GM12878 (cell line): ENCODE measurements around the gene B4GALT1.

Experiments
- E2F4 ChIP-seq: IDR thresholded peaks from 2 replicates; pipeline ENCODE4 v1.6.1; 2012; ENCODE audit warnings: low read depth, low read length, improper control_type of control experiment
- FOS ChIP-seq: IDR thresholded peaks from 3 replicates; pipeline ENCODE4 v1.6.1; 2011; ENCODE audit warnings: borderline replicate concordance; ENCODE audit not compliant: insufficient read length; ENCODE audit errors: extremely low read depth
- GABPA ChIP-seq: IDR thresholded peaks from 2 replicates; pipeline ENCODE4 v1.6.1; 2014; ENCODE audit warnings: antibody characterized with exemption, low read depth, mild to moderate bottlenecking, inconsistent platforms
- HDAC2 ChIP-seq: fragments of 200-600 bp; sonication (generic); IDR thresholded peaks from 2 replicates; pipeline ENCODE4 v1.6.1; 2017
- MTA2 ChIP-seq: fragments of 450-650 bp; IDR thresholded peaks from 2 replicates; pipeline ENCODE4 v1.6.1; 2016; ENCODE audit warnings: low read depth, mild to moderate bottlenecking, moderate library complexity
- POLR2A ChIP-seq: IDR thresholded peaks from 2 replicates; pipeline ENCODE4 v1.6.1; 2011; ENCODE audit warnings: low read depth, mild to moderate bottlenecking, low read length
- ZBED1 ChIP-seq: IDR thresholded peaks from 2 replicates; pipeline ENCODE4 v1.6.1; 2016; ENCODE audit warnings: borderline replicate concordance
- ZNF274 ChIP-seq: IDR thresholded peaks from one replicate; pipeline ENCODE4 v1.8.0; 2011; ENCODE audit not compliant: insufficient read length, insufficient read depth
- TF ChIP-seq, protein P1 (sequence below), 3 experiments: IDR thresholded peaks in 2 of 3; conservative IDR thresholded peaks in 1 of 3; 2 replicates each; pipeline ENCODE4 v1.5.1; 2011; ENCODE audit warnings: low read depth in 3 of 3, low read length in 3 of 3, mild to moderate bottlenecking in 3 of 3, control low read depth in 2 of 3, moderate library complexity in 2 of 3, inconsistent platforms in 1 of 3, mixed read lengths in 1 of 3; ENCODE audit not compliant: control insufficient read depth in 2 of 3, insufficient read depth in 1 of 3; ENCODE audit errors: extremely low read depth in 1 of 3

GRCh38 chr9:33099754-33100153, 67.4 kb downstream of the B4GALT1 start:
- TF ChIP-seq HDAC2 (no peak), MTA2 (no peak), POLR2A (no peak), GABPA (no peak), FOS (no peak), E2F4 (no peak), ZNF274 (no peak), ZBED1 (no peak)
- TF ChIP-seq, protein P1, sequence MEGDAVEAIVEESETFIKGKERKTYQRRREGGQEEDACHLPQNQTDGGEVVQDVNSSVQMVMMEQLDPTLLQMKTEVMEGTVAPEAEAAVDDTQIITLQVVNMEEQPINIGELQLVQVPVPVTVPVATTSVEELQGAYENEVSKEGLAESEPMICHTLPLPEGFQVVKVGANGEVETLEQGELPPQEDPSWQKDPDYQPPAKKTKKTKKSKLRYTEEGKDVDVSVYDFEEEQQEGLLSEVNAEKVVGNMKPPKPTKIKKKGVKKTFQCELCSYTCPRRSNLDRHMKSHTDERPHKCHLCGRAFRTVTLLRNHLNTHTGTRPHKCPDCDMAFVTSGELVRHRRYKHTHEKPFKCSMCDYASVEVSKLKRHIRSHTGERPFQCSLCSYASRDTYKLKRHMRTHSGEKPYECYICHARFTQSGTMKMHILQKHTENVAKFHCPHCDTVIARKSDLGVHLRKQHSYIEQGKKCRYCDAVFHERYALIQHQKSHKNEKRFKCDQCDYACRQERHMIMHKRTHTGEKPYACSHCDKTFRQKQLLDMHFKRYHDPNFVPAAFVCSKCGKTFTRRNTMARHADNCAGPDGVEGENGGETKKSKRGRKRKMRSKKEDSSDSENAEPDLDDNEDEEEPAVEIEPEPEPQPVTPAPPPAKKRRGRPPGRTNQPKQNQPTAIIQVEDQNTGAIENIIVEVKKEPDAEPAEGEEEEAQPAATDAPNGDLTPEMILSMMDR (IDR thresholded peaks at IDR 0.05 in 2 of 3, conservative IDR thresholded peaks at IDR 0.05 in 1 of 3; ENCODE audit: control insufficient read depth in 2 of 3, extremely low read depth in 1 of 3, insufficient read depth in 1 of 3, low read depth in 3 of 3, low read length in 3 of 3) = no peak
